ENCODE data around the gene PTCRA.
"Not testable (repeated sequence)": the region's sequence is repeated elsewhere in the genome, so short reads cannot be mapped to it uniquely, and the experiment has no call there.

Gene PTCRA

DNA sequence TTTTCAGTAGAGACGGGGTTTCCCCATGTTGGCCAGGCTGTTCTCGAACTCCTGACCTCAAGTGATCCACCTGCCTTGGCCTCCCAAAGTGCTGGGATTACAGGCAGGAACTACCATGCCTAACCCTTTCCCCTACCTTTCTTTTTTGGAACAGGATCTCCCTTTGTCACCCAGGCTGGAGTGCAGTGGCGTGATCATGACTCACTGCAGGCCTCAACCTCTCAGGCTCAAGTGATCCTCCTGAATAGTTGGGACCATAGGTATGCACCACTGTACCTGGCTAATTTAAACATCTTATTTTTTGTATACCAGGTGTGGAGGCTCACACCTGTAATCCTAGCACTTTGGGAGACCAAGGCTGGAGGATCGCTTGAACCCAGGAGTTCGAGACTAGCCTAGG, 25.5 kb downstream of the PTCRA start:
- DNase-seq (ENCODE audit: low read depth, low spot score): not testable (repeated sequence)

- no peak for DNase-seq (ENCODE audit: low read depth, low spot score)
Measured at GRCh38 chr6:42942444-42942843, 26.6 kb downstream of the PTCRA start.

DNA sequence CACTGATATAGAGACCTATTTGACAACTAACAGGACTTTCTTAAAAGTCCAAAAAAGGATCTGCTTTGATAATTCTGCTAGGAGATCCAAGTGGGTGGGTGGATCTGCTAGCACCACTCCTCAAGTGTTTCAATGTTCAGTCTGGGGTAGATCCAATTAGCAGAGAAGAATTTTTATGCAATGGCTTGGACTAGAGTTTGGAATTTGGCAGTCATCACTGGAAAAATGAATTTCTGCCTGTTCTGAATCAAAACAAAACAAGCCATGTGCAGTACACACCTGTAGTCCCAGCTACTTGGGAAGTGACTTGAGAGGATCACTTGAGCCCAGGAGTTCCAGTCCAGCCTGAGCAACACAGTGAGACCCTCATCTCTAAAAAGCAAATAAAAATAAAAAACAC, 32.1 kb downstream of the PTCRA start:
- DNase-seq (ENCODE audit: low read depth, low spot score): no peak

- DNase-seq (ENCODE audit: low read depth, low spot score): no peak
Measured at GRCh38 chr6:42952389-42952788, 36.5 kb downstream of the PTCRA start.

- not testable (repeated sequence) for DNase-seq (ENCODE audit: low read depth, low spot score)
Measured at GRCh38 chr6:42954405-42954804, 38.6 kb downstream of the PTCRA start.

DNA sequence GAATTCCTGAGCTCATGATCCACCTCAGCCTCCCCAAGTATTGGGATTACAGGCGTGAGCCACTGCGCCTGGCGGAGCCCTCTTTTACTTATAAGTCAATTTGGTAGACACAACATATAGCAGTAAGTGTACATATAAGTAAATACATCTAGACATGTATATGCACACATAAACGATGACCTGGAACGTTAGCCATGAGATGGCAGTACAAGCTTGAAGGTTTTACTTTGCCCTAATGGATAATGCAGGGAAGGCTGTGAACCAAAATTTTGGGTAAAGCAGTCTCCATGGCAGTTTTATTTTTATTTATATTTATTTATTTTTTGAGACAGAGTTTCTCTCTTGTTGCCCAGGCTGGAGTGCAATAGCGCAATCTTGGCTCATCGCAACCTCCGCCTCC, 42.3 kb downstream of the PTCRA start:
- DNase-seq (ENCODE audit: low read depth, low spot score): no peak

GRCh38 chr6:42959917-42960242, 44.0 kb downstream of the PTCRA start:
- DNase-seq (ENCODE audit: low read depth, low spot score): no peak

DNA sequence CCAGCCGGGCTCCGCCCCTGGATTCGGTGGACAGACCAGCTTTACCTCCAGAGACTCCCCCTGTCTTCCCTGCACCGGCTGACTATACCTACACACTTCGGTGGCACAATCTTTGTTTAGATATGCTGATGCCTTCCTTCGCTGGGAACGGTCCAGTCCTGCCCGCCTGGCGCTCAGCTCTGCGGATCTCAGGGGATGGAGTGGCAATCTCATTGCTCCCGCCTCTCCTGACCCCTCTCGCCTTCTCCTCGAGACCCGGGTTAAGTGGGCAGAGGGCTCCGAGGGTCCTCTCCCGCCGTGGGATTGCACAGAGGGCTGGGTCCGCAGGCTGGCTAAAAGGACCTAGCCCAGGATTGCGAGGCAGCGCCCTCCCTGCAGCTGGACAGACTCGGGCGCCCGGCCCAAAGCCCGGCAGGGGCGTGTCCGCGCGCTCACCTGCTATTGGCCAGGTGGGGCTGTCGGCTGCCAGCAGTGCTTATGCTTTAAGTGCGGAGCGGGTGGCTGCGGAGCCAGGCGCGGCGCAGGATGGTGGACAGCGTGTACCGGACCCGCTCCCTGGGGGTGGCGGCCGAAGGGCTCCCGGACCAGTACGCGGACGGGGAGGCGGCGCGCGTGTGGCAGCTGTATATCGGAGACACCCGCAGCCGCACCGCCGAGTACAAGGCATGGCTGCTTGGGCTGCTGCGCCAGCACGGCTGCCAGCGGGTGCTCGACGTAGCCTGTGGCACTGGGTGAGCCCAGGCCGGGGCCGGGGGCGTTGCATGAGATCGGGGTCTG, 44.6 kb downstream of the PTCRA start, which contains the start of gene GNMT:
TSS of gene GNMT (plus strand) at position 512 of the 777 bp plus-strand sequence. CDS start at position 526, 14 bp downstream.
- peak; percentile 82 for DNase-seq (ENCODE audit: low read depth, low spot score)

DNA sequence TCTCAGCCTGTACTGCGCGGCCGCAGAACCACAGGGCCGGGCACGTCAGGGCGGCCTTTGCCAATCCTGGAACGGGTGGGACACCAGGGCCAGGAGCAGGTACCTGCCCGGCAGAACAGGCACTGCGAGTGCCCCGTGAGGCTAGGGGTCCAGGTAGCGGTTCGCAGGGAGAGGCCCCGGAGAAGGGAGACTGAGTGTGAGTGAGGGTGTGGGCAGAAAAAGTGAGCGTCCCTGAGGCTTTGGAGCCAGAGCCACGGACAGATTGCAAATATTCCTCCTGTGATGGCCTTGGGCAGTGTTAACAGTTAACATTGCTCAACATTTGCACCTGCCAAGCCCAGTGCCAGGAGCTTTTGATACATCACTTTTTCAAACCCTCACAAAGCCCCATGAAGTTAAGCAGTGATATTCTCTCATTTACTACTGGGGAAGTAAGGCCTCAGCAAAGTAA, 45.2 kb downstream of the PTCRA start:
- no peak for DNase-seq (ENCODE audit: low read depth, low spot score)

DNA sequence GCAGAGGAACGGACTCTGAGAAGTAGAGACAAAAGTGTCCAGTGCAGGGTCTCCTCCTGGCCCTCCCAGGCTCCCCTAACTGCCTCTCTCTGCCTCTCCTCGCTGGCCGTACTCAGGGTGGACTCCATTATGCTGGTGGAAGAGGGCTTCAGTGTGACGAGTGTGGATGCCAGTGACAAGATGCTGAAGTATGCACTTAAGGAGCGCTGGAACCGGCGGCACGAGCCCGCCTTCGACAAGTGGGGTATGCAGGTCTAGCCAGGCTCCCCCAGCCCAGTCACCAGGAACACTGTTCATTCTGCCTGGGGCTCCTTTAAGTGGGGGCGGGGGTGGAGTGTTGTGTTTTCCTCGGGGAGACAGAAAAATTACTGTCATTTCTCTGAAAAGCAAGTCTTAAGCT, 46.2 kb downstream of the PTCRA start:
- DNase-seq (ENCODE audit: low read depth, low spot score): no peak

GRCh38 chr6:42962502-42963178, 46.8 kb downstream of the PTCRA start:
- no peak for DNase-seq (ENCODE audit: low read depth, low spot score)

DNA sequence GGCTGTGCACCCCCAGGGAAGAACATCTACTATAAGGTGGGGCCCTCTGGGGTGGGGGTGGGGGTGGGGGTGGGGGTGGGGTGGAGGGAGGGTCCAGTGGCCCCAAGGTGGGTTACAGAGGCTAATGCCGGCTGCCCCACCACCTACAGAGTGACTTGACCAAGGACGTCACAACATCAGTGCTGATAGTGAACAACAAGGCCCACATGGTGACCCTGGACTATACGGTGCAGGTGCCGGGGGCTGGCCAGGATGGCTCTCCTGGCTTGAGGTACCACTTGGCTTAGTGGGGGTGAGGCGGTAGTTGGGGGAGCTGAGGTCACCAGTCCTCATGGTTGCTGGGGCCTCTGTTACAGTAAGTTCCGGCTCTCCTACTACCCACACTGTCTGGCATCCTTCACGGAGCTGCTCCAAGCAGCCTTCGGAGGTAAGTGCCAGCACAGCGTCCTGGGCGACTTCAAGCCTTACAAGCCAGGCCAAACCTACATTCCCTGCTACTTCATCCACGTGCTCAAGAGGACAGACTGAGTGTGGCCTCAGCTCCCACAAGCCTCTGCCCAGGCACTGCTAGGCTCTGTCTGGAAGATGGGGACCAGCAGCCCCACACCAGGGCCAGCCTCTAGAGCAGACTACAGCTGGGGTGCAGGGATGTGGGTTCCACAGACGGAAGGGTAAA, 47.5 kb downstream of the PTCRA start:
- DNase-seq (ENCODE audit: low read depth, low spot score): no peak

DNA sequence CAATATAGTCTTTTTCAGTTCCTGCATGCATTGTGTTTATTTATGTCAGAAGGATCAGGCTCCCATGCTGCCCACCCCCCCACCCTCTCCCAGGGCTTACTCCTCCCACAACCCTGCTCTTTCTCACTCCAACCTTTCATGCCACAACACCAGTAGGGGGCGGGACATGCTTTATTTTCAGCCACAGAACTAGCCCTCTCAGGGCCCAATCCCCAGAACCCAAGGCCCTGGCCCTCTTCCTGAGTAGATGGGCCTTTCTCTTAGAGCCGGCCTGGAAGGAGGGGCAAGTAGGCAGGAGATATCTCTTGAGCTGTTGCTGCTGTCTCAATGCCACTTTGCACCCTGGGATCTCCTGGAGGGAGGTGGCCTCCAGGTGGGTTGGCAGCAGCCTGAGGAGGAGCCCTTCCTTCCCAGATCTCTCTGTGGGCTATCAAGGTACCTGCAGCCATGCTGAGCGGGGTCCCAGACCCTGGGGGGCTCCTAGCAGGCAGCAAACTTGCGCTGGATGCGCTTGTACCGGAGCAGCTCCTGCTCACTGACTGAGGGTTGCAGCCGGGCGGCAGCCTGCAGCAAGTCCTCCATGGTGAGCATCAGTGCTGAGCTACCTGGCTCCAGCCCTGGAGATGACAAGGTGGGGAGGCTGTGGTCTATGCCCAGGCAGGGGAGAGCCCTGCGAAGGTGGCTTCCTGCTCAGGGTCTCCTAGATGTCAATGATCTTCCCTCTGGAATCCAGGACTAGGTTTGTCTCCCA, 48.2 kb downstream of the PTCRA start:
- peak; percentile 89 for DNase-seq (ENCODE audit: low read depth, low spot score)

DNA sequence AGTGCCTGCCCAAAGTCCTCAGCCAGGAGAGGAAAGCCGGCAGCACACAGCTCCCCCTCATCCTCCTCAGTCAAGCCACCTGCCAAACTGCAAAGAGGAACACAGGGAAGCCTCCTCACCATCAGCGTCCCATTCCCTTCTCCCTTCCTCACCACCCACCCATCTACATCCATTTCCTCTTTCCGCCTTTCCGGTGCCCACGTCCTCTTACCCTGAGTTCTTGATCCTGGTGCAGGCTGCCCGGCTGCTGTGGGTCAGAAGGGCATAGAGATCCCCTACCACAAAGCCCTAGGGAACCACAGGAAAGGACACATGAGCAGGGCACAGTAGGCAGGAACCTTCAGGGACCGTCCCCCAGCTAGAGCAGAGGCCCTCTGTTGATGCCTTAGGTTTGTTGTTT, 50.7 kb downstream of the PTCRA start:
- no peak for DNase-seq (ENCODE audit: low read depth, low spot score)

DNA sequence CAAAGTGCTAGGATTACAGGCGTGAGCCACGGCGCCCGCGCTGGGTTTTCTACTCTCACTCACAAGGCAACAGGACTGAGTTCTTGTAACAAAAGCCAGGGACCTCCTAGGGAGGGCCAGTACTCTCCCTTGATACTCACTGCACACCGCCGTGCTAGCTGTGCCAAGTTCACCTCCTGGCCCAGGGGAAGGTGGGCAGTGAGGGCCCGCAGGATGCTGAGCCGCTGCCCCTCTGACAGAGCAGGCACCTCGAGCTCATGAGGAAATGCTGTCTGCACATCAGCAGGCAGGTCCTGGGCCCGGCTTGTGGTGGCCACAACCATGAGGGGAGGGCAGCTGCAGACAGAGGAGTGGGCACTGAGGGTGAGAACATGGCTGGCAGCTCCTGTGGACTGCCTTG, 51.4 kb downstream of the PTCRA start:
- DNase-seq (ENCODE audit: low read depth, low spot score): no peak

- no peak for DNase-seq (ENCODE audit: low read depth, low spot score)
Measured at GRCh38 chr6:42968126-42968701, 52.4 kb downstream of the PTCRA start.

DNA sequence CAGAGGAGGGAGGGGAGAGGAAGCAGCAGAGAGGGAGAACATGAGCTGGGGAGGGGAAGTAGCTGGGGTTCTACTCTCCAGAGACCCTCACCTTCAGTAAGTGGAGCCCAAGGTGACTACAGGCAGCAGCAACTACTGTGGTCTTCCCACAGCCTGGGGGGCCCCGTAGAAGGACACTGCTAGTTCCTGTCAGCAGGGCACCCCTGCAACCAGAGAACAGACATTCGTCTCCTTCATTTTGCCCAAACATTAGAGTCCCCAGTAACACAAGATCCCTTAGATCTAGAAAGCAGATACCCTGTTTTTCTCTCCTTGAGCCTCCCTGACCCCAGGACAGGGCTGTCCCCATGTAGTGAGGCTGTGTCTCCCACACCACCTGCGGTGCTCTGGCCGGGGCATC, 52.9 kb downstream of the PTCRA start:
- DNase-seq (ENCODE audit: low read depth, low spot score): no peak

- peak; percentile 23 for DNase-seq (ENCODE audit: low read depth, low spot score)
Measured at GRCh38 chr6:42969431-42969830, 53.6 kb downstream of the PTCRA start.

DNA sequence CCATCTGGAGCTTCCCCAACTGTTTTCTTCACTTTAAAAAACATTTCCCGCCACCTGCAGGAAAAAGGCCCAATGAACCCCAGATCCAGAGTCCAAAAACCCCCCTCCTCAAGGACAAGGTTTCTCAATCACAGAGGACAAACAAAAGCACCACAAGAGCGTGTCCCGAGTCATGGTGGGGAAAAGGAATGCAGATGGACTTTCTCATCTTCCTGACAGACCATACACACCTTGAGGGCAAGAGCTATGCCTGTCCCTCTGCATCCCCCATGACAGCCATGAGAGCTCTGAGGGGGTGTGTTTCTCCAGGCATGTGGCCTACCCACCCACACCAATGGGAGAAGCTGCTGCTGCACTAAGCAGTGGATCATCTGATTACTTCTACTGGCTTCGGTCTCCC, 54.1 kb downstream of the PTCRA start:
- DNase-seq (ENCODE audit: low read depth, low spot score): peak; percentile 15

GRCh38 chr6:42970871-42971612, 55.2 kb downstream of the PTCRA start:
- peak; percentile 13 for DNase-seq (ENCODE audit: low read depth, low spot score)

Data from ELF-1 (cell line).